Measurements from ENCODE around the gene OXSR1. TPM values are rescaled to one million over a fixed set of nuclear protein-coding genes. Genes with fewer than 3 reads are reported as not detected.
"Not testable (repeated sequence)": the region's sequence is repeated elsewhere in the genome, so short reads cannot be mapped to it uniquely, and the experiment has no call there.

Gene OXSR1
- total RNA-seq, 1 experiment from 2014 or later: 47.4 TPM

- DNase-seq (ENCODE audit: low read depth): peak; percentile 48
Measured at GRCh38 chr3:38165722-38166387, 518 bp downstream of the OXSR1 start.

GRCh38 chr3:38167591-38167990 lies 2.3 kb downstream of the OXSR1 start:
- DNase-seq (ENCODE audit: low read depth): peak; percentile 13

GRCh38 chr3:38168151-38169026 lies 3.1 kb downstream of the OXSR1 start:
- DNase-seq (ENCODE audit: low read depth): peak; percentile 82

- peak; percentile 78 for DNase-seq (ENCODE audit: low read depth)
Measured at GRCh38 chr3:38169027-38169317, 3.6 kb downstream of the OXSR1 start.

GRCh38 chr3:38170722-38171121 lies 5.4 kb downstream of the OXSR1 start:
- no peak for DNase-seq (ENCODE audit: low read depth)

- DNase-seq (ENCODE audit: low read depth): no peak
Measured at GRCh38 chr3:38171622-38172021, 6.3 kb downstream of the OXSR1 start.

GRCh38 chr3:38173834-38174418 lies 8.6 kb downstream of the OXSR1 start:
- no peak for DNase-seq (ENCODE audit: low read depth)

GRCh38 chr3:38177181-38177580 lies 11.8 kb downstream of the OXSR1 start:
- no peak for DNase-seq (ENCODE audit: low read depth)

GRCh38 chr3:38186781-38187180 lies 21.4 kb downstream of the OXSR1 start:
- no peak for DNase-seq (ENCODE audit: low read depth)

- no peak for DNase-seq (ENCODE audit: low read depth)
Measured at GRCh38 chr3:38190481-38190881, 25.1 kb downstream of the OXSR1 start.

- not testable (repeated sequence) for DNase-seq (ENCODE audit: low read depth)
Measured at GRCh38 chr3:38202931-38203330, 37.6 kb downstream of the OXSR1 start.

- no peak for DNase-seq (ENCODE audit: low read depth)
Measured at GRCh38 chr3:38203690-38204089, 38.4 kb downstream of the OXSR1 start.

GRCh38 chr3:38204599-38205471 lies 39.5 kb downstream of the OXSR1 start:
- no peak for DNase-seq (ENCODE audit: low read depth)

GRCh38 chr3:38205472-38205805 lies 40.1 kb downstream of the OXSR1 start:
- DNase-seq (ENCODE audit: low read depth): no peak

- DNase-seq (ENCODE audit: low read depth): no peak
Measured at GRCh38 chr3:38207254-38208003, 42.1 kb downstream of the OXSR1 start.

- no peak for DNase-seq (ENCODE audit: low read depth)
Measured at GRCh38 chr3:38210141-38210757, 44.9 kb downstream of the OXSR1 start.

- no peak for DNase-seq (ENCODE audit: low read depth)
Measured at GRCh38 chr3:38212141-38212540, 46.8 kb downstream of the OXSR1 start.

GRCh38 chr3:38214560-38214959 lies 49.2 kb downstream of the OXSR1 start:
- DNase-seq (ENCODE audit: low read depth): no peak

GRCh38 chr3:38219609-38220197 lies 54.4 kb downstream of the OXSR1 start:
- DNase-seq (ENCODE audit: low read depth): no peak

GRCh38 chr3:38221005-38221404 lies 55.7 kb downstream of the OXSR1 start:
- DNase-seq (ENCODE audit: low read depth): no peak
